Measurements from ENCODE around the gene CASKIN1. TPM values are rescaled to one million over a fixed set of nuclear protein-coding genes. Genes with fewer than 3 reads are reported as not detected.

CASKIN1 gene
- total RNA-seq, 1 experiment from 2014 or later, result 5.9 TPM

- Histone ChIP-seq H2AFZ (ENCODE audit: low read depth, low read length, poor library complexity, severe bottlenecking) (no peak overlapping the region), H3K4me3 (replicated peaks in 1 of 2; ENCODE audit: low read depth in 1 of 2, low read length in 2 of 2) (no peak overlapping the region), H3K9ac (ENCODE audit: low read length) (no peak overlapping the region), H3K27me3 (ENCODE audit: insufficient read depth, low read length) (no peaks in the 10 kb centered on the region), H3K4me2 (ENCODE audit: low read length) (no peak overlapping the region), H3K4me1 (ENCODE audit: control insufficient read depth in 1 of 2, insufficient read depth in 2 of 2, low read length in 2 of 2) (peaks cover 21 to 26% of the 10 kb centered on the region in 2 experiments), H4K20me1 (ENCODE audit: insufficient read depth) (no peaks in the 10 kb centered on the region), H3K79me2 (ENCODE audit: insufficient read depth, low read length) (peaks cover 63% of the 10 kb centered on the region), H3K27ac (ENCODE audit: low read depth, low read length) (peak overlapping the region; percentile 13; the same call in 1 of the 2 replicates), H3K9me2 (ENCODE audit: insufficient read depth) (no peaks in the 10 kb centered on the region), H3K36me3 (ENCODE audit: control insufficient read depth in 1 of 2, insufficient read depth in 2 of 2, low read length in 2 of 2) (peaks cover 7 to 35% of the 10 kb centered on the region in 2 experiments; a peak in 3 of 4 replicates), H3K9me3 (ENCODE audit: control insufficient read depth in 1 of 2, insufficient read depth in 1 of 2, low read depth in 1 of 2, low read length in 2 of 2) (no peaks in the 10 kb centered on the region)
- RAD21 ChIA-PET (ENCODE audit: low non-redundant PET in 1 of 2, low total read pairs in 2 of 2, uncharacterized antibody in 2 of 2, unreplicated experiment in 2 of 2), result no interaction called here
- no peak for DNase-seq (ENCODE audit: low read depth, low spot score)
- POLR2A ChIA-PET, result interaction anchor here (2.7 kb wide), 1 partner anchor 11 kb away, joined by 14 read pairs; the partner anchor contains the start of gene TRAF7
- CTCF ChIA-PET, result no interaction called here
- no TSS peak for BruUV-seq (replicated peaks)
- ATAC-seq, result no peak
- intact Hi-C loops (cut with micrococcal nuclease), result no loop called here
- TF ChIP-seq CTCF (IDR thresholded peaks at IDR 0.05 in 2 of 3, conservative IDR thresholded peaks at IDR 0.05 in 1 of 3; ENCODE audit: borderline replicate concordance in 1 of 3, insufficient read depth in 1 of 3, low read depth in 2 of 3, low read length in 2 of 3) (no peak), FOSL1 (IDR thresholded peaks at IDR 0.05; ENCODE audit: low read depth) (no peak), MAX (IDR thresholded peaks at IDR 0.05) (no peak), ATF3 (IDR thresholded peaks at IDR 0.05) (no peak), CBX3 (IDR thresholded peaks at IDR 0.05; ENCODE audit: low read depth) (no peak), JUND (IDR thresholded peaks at IDR 0.05) (no peak), ZBTB33 (IDR thresholded peaks at IDR 0.05; ENCODE audit: extremely low read depth, insufficient replicate concordance, low read length) (no peak), POLR2AphosphoS5 (IDR thresholded peaks at IDR 0.05; ENCODE audit: low read depth, low read length) (no peak), EGR1 (IDR thresholded peaks at IDR 0.05; ENCODE audit: low read depth) (no peak)
These were observed 29.9 kb downstream of the CASKIN1 start for GRCh38 chr16:2166263-2167067.
